ENCODE results near the gene AGPS.

GRCh38 chr2:177434475-177434874, 41.9 kb downstream of the AGPS start:
- TF ChIP-seq POLR2AphosphoS5 (IDR thresholded peaks at IDR 0.05; ENCODE audit: borderline replicate concordance, low read depth, low read length) (no peak), EZH2 (IDR thresholded peaks at IDR 0.05) (no peak), FOXP2 (optimal IDR thresholded peaks at IDR 0.05; ENCODE audit: control extremely low read depth, extremely low read length, insufficient read depth) (no peak)
